Cortex of kidney (tissue), 1 donor: ENCODE data around the gene DSCAM.
"Not testable (repeated sequence)": the region's sequence is repeated elsewhere in the genome, so short reads cannot be mapped to it uniquely, and the experiment has no call there.

Experiments
- DNase-seq: peaks from one replicate; lab custom pipeline; 2025; lab: John Stamatoyannopoulos, UW

The DSCAM gene

DNA sequence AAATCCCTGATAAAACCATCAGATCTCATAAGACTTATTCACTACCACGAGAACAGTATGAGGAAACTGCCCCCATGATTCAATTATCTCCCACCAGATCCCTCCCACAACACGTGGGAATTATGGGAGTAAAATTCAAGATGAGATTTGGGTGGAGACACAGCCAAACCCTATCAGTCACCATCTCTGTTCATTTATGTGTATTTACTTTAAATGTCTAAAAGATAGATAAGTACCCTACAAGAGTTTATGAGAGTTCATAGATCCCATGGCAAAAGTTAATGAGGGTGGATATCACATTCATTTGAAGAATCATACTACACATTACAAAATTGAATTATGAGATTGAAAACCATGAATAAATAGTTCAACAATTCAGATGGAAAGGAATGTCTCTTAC is 526.2 kb downstream of the DSCAM start:
- DNase-seq: not testable (repeated sequence)

DNA sequence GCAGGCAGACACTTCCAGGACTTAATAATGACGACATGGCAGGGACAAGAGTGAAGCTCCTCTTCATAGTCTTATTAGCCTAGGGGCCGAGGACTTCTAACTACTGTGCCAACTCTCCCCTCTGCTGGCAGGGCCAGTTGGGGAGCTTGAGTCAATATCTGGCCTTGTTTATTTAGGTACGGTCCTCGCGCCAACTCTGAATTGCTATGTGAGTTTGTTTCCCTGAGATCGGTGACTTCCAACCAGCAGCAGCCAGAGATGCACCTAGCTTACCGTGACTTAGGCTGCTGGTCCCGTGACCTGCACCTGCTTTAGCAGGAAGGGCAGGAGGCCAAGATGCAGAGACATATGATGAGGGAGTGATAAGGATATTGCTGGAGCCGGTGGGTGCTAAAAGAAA is 528.6 kb downstream of the DSCAM start:
- DNase-seq: no peak

DNA sequence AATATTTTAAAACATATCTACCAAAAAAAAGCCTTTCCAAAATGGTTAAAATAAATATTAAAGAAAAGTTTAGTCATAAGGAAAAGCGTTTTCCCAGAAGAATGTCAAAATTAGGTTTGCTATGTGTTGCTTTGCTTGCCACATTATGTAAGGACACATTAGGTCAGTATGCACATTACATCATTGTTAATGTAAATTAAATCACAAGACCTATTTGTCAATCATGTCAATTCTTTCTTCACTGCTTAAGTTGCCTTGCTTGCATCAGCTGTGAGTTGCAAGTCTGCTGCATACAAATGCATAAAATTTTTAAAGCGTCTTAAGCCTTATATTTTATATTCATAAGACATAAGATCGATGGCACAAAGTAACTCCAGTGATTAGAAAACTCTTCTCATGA is 530.9 kb downstream of the DSCAM start:
- DNase-seq: no peak

- DNase-seq: no peak
These were observed 531.3 kb downstream of the DSCAM start for GRCh38 chr21:40315626-40316025.

DNA sequence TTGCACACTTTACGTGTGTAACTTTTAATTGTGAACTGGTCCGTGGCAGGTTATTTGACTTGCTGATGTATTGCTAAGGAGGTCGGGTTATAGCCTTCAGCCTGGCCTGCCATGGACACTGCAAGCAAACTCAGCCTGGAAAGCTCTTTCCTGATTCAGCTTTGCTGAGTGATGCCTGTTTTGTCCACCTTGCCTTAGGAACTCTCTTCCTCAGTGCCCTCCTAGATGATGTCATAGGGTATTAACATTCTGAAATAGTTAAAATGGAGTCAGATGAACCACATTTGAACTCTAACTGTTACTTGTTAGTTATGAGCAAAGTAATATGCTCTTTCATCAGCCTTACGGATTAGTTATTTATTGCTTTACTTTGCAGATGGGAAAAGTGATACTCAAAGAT is 533.7 kb downstream of the DSCAM start:
- no peak for DNase-seq

DNA sequence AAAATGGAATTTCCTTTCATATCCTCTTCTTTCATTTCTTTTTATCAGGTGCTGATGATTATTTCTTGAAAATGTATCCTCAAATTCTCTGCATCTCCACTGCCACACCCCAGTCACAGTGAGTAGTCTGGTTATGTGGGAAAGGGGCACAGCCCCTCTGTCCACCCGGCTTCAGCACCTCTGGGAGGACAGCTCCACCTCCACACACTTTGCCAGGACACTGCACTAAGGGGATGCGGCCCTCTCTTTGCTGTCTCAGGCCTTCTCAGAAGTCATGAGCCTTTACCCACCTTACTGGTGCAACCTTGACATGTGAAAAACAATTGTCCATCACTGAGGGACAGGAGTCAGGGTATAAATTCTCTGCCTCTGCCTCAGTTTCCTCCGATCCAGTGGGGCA is 546.7 kb downstream of the DSCAM start:
- no peak for DNase-seq

DNA sequence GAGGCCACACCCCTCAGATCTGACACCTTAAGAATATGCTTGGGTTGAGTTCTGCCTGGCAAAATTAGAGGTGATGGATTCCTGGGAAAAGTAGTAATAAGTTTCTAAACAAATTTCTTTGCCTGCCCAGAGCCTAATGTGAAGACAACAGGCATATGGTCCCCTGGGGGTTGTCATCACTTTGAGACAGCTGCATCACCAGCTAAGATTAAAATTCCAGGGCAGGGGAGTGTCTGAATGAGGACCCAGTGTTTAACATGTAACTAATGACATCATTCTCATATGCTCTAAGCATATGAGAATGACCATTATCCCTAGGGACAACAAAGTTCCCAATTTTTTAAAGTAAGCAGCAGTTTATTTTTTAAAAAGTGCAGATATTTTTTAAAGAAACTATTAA is 547.5 kb downstream of the DSCAM start:
- no peak for DNase-seq

DNA sequence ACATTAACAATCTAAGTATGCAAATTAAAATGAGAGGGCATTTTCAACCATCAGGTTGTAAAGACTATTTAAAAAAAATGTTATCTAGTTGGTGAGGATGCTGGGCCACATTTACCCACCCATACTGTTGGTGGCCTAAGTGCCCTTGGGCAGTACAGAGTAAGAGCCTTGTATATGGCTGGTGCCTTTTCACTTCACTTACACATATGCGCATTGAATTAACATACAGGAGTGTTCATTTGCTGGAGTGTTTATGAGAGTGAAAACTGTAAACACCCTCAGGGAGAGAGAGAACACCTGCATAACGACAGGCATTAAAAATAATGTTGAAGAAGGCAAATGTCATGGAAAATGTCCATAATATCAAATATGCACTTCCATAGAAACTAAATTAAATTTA is 552.6 kb downstream of the DSCAM start:
- no peak for DNase-seq

GRCh38 chr21:40291560-40291959 is 555.4 kb downstream of the DSCAM start:
- no peak for DNase-seq

- no peak for DNase-seq
These were observed 562.5 kb downstream of the DSCAM start for GRCh38 chr21:40284409-40284808.

- DNase-seq: no peak
These were observed 563.8 kb downstream of the DSCAM start for GRCh38 chr21:40282912-40283886.

GRCh38 chr21:40278345-40278744 is 568.6 kb downstream of the DSCAM start:
- DNase-seq: no peak

GRCh38 chr21:40276001-40276400 is 571.0 kb downstream of the DSCAM start:
- DNase-seq: no peak

DNA sequence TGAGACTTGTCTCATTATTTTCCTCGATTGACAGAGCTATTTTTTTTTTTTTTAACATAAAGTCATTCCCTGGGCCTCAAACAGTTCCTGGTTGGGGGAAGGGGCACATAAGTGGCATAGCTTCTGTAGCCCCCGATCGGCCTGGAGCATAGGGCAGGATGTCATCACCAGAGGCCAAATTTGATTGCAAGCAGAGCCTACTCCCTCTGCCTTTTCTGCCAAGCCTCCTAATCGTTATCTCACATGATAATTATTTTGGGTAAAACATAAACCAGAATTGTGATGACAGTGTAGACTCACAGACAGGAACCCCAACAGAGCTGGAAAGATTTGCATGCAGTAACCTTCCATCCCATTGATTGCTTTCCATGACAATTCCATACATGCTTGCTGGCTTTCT is 574.9 kb downstream of the DSCAM start:
- no peak for DNase-seq

- no peak for DNase-seq
These were observed 575.8 kb downstream of the DSCAM start for GRCh38 chr21:40271164-40271563.

DNA sequence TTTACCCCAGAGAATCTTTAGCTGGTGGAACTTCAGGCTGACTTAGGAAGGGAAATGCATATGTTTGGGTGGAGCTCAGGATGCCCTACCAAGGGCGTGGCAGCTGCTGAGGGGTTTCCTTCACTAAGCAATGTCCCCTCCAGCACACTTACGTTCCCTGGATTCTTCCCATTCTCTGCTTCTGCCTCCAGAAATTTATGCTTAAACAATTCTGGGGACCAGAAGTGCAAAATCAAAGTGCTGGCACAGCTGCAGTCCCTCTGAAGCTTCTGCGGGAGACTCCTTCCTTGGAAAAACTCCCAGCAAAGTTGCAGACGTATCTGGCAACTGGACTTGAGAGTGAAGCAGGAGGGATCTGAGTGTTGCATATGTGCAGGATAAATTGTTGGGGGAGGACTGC is 576.9 kb downstream of the DSCAM start:
- no peak for DNase-seq

DNA sequence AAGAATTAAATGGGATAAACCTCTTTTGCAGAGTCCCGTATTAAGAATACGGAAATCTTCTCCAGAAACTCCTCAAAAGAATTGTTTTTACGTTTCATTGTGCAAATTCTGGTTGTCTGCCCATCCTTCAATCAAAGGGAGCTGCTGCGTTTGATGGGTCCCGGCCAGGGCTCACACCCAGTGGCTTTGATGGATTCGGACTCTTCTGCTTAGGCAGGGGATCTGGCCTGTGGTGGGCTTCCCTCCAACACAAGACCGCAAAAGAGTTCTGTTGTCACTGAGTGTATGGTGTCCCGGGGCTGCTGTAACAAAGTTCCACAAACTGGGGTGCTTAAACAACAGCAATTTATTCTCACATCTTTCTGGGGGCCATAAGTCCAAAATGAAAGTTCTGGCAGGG is 577.7 kb downstream of the DSCAM start:
- DNase-seq: no peak

DNA sequence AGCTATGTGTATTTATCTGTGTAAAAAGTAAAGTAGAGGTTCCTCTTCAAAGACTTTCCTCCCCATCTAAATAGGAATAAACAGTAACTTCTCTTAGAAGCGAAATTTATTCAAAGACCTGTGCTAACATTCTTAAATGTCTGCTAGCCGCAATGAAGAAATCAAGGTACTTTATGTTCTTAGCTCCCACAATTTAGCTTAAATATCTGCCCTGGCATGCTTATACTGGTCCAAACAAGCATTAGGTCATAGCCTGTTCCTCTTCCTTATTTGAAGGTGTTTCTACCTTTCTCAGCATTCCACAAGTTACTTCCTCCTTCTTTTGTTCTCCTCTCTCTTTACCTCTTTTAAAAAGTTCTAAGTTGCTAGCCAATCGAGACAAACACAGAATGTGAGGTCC is 588.5 kb downstream of the DSCAM start:
- DNase-seq: not testable (repeated sequence)

DNA sequence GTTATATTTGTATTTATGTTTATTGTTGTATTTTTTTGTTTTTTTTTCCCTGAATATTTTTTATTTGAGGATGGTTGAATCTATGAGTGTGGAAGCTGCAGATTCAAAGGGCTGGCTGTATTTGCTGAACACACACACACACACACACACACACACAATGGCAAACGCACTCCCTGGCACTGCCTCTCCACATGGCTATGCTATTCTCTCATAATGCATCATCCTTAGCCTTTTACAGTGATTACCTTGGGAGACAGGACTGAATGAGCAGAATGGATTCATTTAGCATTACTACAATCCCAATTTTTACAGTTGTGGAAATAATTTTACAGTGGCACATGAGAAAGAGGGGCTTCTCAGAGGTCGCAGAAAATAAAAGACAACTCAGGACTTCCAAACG is 589.6 kb downstream of the DSCAM start:
- no peak for DNase-seq

DNA sequence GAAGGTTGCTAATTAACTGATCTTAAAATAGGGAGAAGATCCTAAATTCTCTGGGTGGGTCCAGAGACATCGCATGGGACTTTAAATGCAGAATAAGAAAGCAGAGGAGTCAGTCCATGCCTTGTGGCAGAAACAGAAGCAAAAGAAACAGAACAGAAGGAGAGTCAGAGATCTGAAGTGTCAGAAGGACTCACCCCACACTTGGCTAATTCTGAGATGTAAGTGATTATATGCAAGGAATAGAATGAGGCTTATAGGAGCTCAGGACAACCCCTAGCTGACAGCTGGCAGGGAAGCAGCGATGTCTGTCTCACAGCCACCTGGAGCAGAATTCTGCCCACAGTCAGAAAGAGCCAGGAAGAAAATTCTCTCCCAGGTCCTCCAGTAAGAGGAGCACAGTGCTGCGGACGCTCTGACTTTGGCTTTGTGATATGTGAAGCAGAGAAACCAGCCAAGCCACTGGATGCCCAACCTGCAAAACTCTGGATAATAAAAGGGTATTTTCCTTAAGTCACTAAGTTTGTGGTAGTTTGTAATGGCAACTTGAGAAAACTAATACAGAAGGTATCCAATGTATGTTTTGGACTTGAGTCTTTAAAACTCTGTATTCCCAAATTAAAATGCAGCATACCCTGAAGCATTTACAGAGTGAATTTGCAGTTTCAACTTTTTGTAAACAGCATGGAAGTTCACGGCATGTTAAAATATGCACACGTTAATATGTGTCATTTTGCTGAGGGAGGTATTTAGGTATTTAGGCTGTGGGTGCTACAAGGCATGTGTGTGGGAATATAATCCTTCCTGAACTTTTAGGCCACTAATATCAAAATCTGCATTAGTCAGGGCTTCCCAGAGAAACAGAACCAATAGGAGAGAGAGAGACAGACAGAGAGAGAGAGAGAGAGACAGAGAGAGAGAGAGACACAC is 591.2 kb downstream of the DSCAM start:
- DNase-seq: no peak

DNA sequence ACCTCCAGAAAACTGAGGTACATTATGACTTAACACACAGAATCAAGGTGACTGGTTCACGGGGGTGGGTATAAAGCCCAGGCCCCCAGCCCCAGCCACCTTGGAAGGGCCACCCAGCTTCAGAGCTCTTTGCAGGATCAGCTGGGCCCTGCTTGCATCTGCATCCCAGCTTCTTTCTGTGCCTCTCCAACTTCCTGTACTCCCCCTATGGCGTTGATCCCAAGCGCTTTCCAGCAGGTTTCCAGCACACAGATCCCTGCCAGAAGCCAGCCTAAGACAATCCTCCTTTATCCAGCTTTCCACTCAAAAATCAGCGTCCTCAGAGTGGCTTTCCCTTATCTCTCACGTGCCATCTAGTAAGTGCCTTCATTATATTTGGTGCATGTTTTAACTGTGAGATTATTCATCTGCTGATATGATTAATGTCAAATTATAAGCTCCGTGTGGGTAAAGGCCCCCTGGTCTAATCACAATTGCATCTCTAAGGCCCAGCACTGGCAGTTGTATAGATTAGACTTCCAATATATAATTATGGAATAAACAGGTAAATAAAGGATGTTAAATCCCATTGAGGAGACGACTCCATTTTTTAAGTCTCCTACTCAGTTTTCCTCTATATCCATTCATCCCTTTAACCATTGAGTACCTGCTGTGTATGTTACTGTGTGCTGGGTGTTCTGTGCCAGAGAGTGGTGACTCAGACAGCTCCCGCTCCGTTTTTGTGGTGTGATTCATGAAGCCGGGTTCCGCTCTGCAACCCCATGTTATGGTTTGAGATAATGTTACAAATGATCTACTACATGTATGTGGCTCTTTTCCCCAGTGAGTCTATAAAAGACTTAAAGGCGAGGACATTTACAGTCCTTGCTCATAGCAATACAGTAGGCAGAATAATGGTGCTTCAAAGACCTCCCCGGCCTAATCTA is 592.2 kb downstream of the DSCAM start:
- no peak for DNase-seq

DNA sequence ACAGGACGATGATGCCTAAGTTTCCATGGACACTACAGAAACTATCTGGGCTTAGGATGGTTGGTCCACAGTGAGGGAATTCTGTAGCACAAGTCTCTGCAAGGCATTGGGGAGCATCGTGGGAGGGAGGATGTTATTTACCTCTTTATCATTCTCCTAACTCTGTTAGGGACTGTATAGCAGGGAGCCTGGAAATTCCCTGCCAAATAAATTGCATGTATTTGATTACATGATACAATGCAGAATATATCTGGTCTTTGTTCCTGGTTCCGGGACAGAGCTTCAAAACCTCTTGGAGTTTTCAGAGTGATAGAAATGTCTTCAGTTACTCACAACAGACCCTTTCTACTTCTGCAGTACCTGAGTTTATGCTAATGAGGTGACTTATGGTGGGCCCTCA is 593.8 kb downstream of the DSCAM start:
- no peak for DNase-seq
